Nephron (organoid): ENCODE results near the gene ISCU.

Experiments used
- H3K27ac Mint-ChIP-seq, 3 experiments: 2 replicates each; pipeline ENCODE4 v1.8.0; 2020; ENCODE audit warnings: mixed read lengths in 3 of 3, mild to moderate bottlenecking in 2 of 3, moderate library complexity in 1 of 3
- H3K27me3 Mint-ChIP-seq: 2 replicates; pipeline ENCODE4 v1.8.0; 2021; ENCODE audit warnings: low read depth, mild to moderate bottlenecking, moderate library complexity, mixed read lengths
- H3K36me3 Mint-ChIP-seq: 2 replicates; pipeline ENCODE4 v1.8.0; 2020; ENCODE audit warnings: low read depth, mixed read lengths
- H3K4me1 Mint-ChIP-seq: 2 replicates; pipeline ENCODE4 v1.8.0; 2020; ENCODE audit warnings: mixed read lengths
- H3K4me3 Mint-ChIP-seq, 3 experiments: 2 replicates each; pipeline ENCODE4 v1.8.0; 2020; ENCODE audit warnings: mild to moderate bottlenecking in 3 of 3, mixed read lengths in 3 of 3, moderate library complexity in 2 of 3
- H3K9me3 Mint-ChIP-seq: 2 replicates; pipeline ENCODE4 v1.8.0; 2020; ENCODE audit warnings: mixed read lengths
- CTCF ChIP-seq, 3 experiments: fragments of 200-600 bp; sonication (generic); IDR thresholded peaks; one replicate each; pipeline ENCODE4 v1.5.0; 2021; ENCODE audit warnings: antibody characterized with exemption in 3 of 3; ENCODE audit not compliant: unreplicated experiment in 3 of 3

ISCU gene

GRCh38 chr12:108525681-108526080 lies 36.7 kb upstream of the ISCU start:
- H3K27ac Mint-ChIP-seq = no peak overlapping the region
- H3K36me3 Mint-ChIP-seq = peaks cover 83% of the 10 kb centered on the region
- no peak for TF ChIP-seq CTCF (IDR thresholded peaks at IDR 0.05; ENCODE audit: unreplicated experiment in 3 of 3)
- H3K9me3 Mint-ChIP-seq = no peaks in the 10 kb centered on the region
- no peaks in the 10 kb centered on the region for H3K27me3 Mint-ChIP-seq
- peaks cover 19% of the 10 kb centered on the region for H3K4me1 Mint-ChIP-seq
- no peak overlapping the region for H3K4me3 Mint-ChIP-seq

GRCh38 chr12:108526482-108527165 lies 35.8 kb upstream of the ISCU start:
- no peak for TF ChIP-seq CTCF (IDR thresholded peaks at IDR 0.05; ENCODE audit: unreplicated experiment in 3 of 3)
- peaks cover 82% of the 10 kb centered on the region for H3K36me3 Mint-ChIP-seq
- peaks cover 18% of the 10 kb centered on the region for H3K4me1 Mint-ChIP-seq
- H3K4me3 Mint-ChIP-seq = no peak overlapping the region
- no peaks in the 10 kb centered on the region for H3K27me3 Mint-ChIP-seq
- H3K27ac Mint-ChIP-seq = no peak overlapping the region
- no peaks in the 10 kb centered on the region for H3K9me3 Mint-ChIP-seq

- peaks cover 77% of the 10 kb centered on the region for H3K36me3 Mint-ChIP-seq
- no peaks in the 10 kb centered on the region for H3K27me3 Mint-ChIP-seq
- H3K9me3 Mint-ChIP-seq = no peaks in the 10 kb centered on the region
- no peak overlapping the region for H3K4me3 Mint-ChIP-seq
- no peak for TF ChIP-seq CTCF (IDR thresholded peaks at IDR 0.05; ENCODE audit: unreplicated experiment in 3 of 3)
- peaks cover 13% of the 10 kb centered on the region for H3K4me1 Mint-ChIP-seq
- H3K27ac Mint-ChIP-seq = no peak overlapping the region
Measured at GRCh38 chr12:108527166-108527496, 35.3 kb upstream of the ISCU start.

- Mint-ChIP-seq H3K27ac (no peak overlapping the region), H3K4me3 (no peak overlapping the region), H3K36me3 (peaks cover 71% of the 10 kb centered on the region), H3K9me3 (no peaks in the 10 kb centered on the region), H3K4me1 (peaks cover 5% of the 10 kb centered on the region), H3K27me3 (no peaks in the 10 kb centered on the region)
- TF ChIP-seq CTCF (IDR thresholded peaks at IDR 0.05; ENCODE audit: unreplicated experiment in 3 of 3) = no peak
Measured at GRCh38 chr12:108530161-108530560, 32.2 kb upstream of the ISCU start.

- peaks cover 5% of the 10 kb centered on the region for H3K4me1 Mint-ChIP-seq
- peaks cover 70% of the 10 kb centered on the region for H3K36me3 Mint-ChIP-seq
- TF ChIP-seq CTCF (IDR thresholded peaks at IDR 0.05; ENCODE audit: unreplicated experiment in 3 of 3) = no peak
- H3K27me3 Mint-ChIP-seq = no peaks in the 10 kb centered on the region
- no peaks in the 10 kb centered on the region for H3K9me3 Mint-ChIP-seq
- no peak overlapping the region for H3K4me3 Mint-ChIP-seq
- H3K27ac Mint-ChIP-seq = peak overlapping the region in 2 of 3 experiments; percentile 18 to 35
Measured at GRCh38 chr12:108531929-108532848, 30.2 kb upstream of the ISCU start.
